WTC11 (cell line): Measurements from ENCODE around the gene ATF6B. TPM values are rescaled to one million over a fixed set of nuclear protein-coding genes. Genes with fewer than 3 reads are reported as not detected.
A peak's percentile ranks its signal among the peaks of the same experiment; 100 is the strongest.

ENCODE experiments used
- ATAC-seq: fragments of 200-7000 bp; cut with Tn5 transposase; 2 replicates; pipeline ENCODE4 v1.10.0; 2021; ENCODE audit warnings: mild to moderate bottlenecking, moderate library complexity
- CTCF ChIA-PET: fragments of 300-600 bp; sonication (Branson Sonifier 250); formaldehyde crosslinking; loops from one replicate; lab custom pipeline; 2021; ENCODE audit warnings: antibody characterized with exemption; lab: Charles Lee
- POLR2A ChIA-PET: fragments of 350-600 bp; sonication (Branson Sonifier 250); formaldehyde crosslinking; loops from one replicate; lab custom pipeline; 2021; ENCODE audit warnings: antibody characterized with exemption; lab: Charles Lee
- DNase-seq: peaks from one replicate; pipeline ENCODE4 v3.0.0; 2021; ENCODE audit warnings: low spot score
- H3K27ac Mint-ChIP-seq: 2 replicates; pipeline ENCODE4 v1.8.0; 2021; ENCODE audit warnings: mixed read lengths
- H3K27me3 Mint-ChIP-seq: 2 replicates; pipeline ENCODE4 v1.8.0; 2021; ENCODE audit warnings: low read depth, mild to moderate bottlenecking, moderate library complexity, mixed read lengths
- H3K36me3 Mint-ChIP-seq: 2 replicates; pipeline ENCODE4 v1.8.0; 2021; ENCODE audit warnings: mixed read lengths
- H3K4me1 Mint-ChIP-seq: 2 replicates; pipeline ENCODE4 v1.8.0; 2022; ENCODE audit warnings: mixed read lengths
- H3K4me3 Mint-ChIP-seq: 2 replicates; pipeline ENCODE4 v1.8.0; 2021; ENCODE audit warnings: mild to moderate bottlenecking, moderate library complexity, mixed read lengths
- H3K9me3 Mint-ChIP-seq: 2 replicates; pipeline ENCODE4 v1.8.0; 2021; ENCODE audit warnings: mixed read lengths
- CREM ChIP-seq: sonication (generic); formaldehyde crosslinking; IDR thresholded peaks from 2 replicates; pipeline ENCODE4 v1.8.1; 2022; ENCODE audit warnings: mild to moderate bottlenecking, missing genetic modification reagents, moderate library complexity
- ERG ChIP-seq: fragments of 250-450 bp; sonication (Bioruptor Pico); IDR thresholded peaks from 2 replicates; pipeline ENCODE4 v1.8.0; 2021; ENCODE audit warnings: mild to moderate bottlenecking
- ETV6 ChIP-seq: sonication (generic); formaldehyde crosslinking; IDR thresholded peaks from 2 replicates; pipeline ENCODE4 v1.8.1; 2022; ENCODE audit warnings: mild to moderate bottlenecking, missing genetic modification reagents
- FOXJ3 ChIP-seq: sonication (generic); formaldehyde crosslinking; IDR thresholded peaks from 2 replicates; pipeline ENCODE4 v1.9.0; 2021; ENCODE audit warnings: missing genetic modification reagents, mild to moderate bottlenecking, borderline replicate concordance
- FOXP1 ChIP-seq: sonication (generic); formaldehyde crosslinking; IDR thresholded peaks from 2 replicates; pipeline ENCODE4 v1.8.0; 2022; ENCODE audit warnings: missing genetic modification reagents, mild to moderate bottlenecking, moderate library complexity, borderline replicate concordance
- HMGA2 ChIP-seq: fragments of 250-450 bp; sonication (Bioruptor Pico); IDR thresholded peaks from 2 replicates; pipeline ENCODE4 v1.4.0; 2021; ENCODE audit warnings: mild to moderate bottlenecking, moderate library complexity
- JAZF1 ChIP-seq: fragments of 250-450 bp; sonication (Bioruptor Pico); IDR thresholded peaks from 2 replicates; pipeline ENCODE4 v1.9.0; 2021; ENCODE audit warnings: moderate library complexity, mild to moderate bottlenecking, inconsistent platforms
- MXD4 ChIP-seq: fragments of 250-450 bp; sonication (Bioruptor Pico); IDR thresholded peaks from 2 replicates; pipeline ENCODE4 v1.8.0; 2021; ENCODE audit warnings: mild to moderate bottlenecking, moderate library complexity, borderline replicate concordance
- MYBL2 ChIP-seq: sonication (generic); formaldehyde crosslinking; IDR thresholded peaks from 2 replicates; pipeline ENCODE4 v1.8.1; 2023; ENCODE audit warnings: mild to moderate bottlenecking, moderate library complexity, missing genetic modification reagents
- NFYB ChIP-seq: sonication (generic); formaldehyde crosslinking; conservative IDR thresholded peaks from 2 replicates; pipeline ENCODE4 v1.8.0; 2022; ENCODE audit warnings: low read depth, missing genetic modification reagents
- NR2C2 ChIP-seq: sonication (generic); formaldehyde crosslinking; IDR thresholded peaks from 2 replicates; pipeline ENCODE4 v1.8.0; 2022; ENCODE audit warnings: mild to moderate bottlenecking, missing genetic modification reagents
- PREB ChIP-seq: sonication (generic); formaldehyde crosslinking; IDR thresholded peaks from 2 replicates; pipeline ENCODE4 v1.8.1; 2022; ENCODE audit warnings: mild to moderate bottlenecking, missing genetic modification reagents, moderate library complexity, borderline replicate concordance
- RORB ChIP-seq: fragments of 250-450 bp; sonication (Bioruptor Pico); IDR thresholded peaks from 2 replicates; pipeline ENCODE4 v1.9.0; 2021; ENCODE audit warnings: mild to moderate bottlenecking
- SOX15 ChIP-seq: fragments of 250-450 bp; sonication (Bioruptor Pico); IDR thresholded peaks from 2 replicates; pipeline ENCODE4 v1.9.0; 2021; ENCODE audit warnings: mild to moderate bottlenecking
- USF1 ChIP-seq: sonication (generic); formaldehyde crosslinking; IDR thresholded peaks from 2 replicates; pipeline ENCODE4 v1.8.0; 2022; ENCODE audit warnings: mild to moderate bottlenecking, missing genetic modification reagents
- ZBTB21 ChIP-seq: sonication (generic); formaldehyde crosslinking; IDR thresholded peaks from 2 replicates; pipeline ENCODE4 v1.8.1; 2023; ENCODE audit warnings: mild to moderate bottlenecking, missing genetic modification reagents, borderline replicate concordance
- ZMAT4 ChIP-seq: fragments of 250-450 bp; sonication (Bioruptor Pico); IDR thresholded peaks from 2 replicates; pipeline ENCODE4 v1.9.0; 2021; ENCODE audit warnings: mild to moderate bottlenecking
- ZNF138 ChIP-seq: sonication (generic); formaldehyde crosslinking; conservative IDR thresholded peaks from 2 replicates; pipeline ENCODE4 v1.8.1; 2022; ENCODE audit warnings: mild to moderate bottlenecking, moderate library complexity, missing genetic modification reagents
- ZNF532 ChIP-seq: fragments of 250-450 bp; sonication (Bioruptor Pico); IDR thresholded peaks from 2 replicates; pipeline ENCODE4 v1.9.0; 2021; ENCODE audit warnings: mild to moderate bottlenecking, borderline replicate concordance
- total RNA-seq: library from RNA; stranded (reverse); gene quantifications from 3 replicates; pipeline ENCODE4 v1.2.3, GENCODE V29; 2021
- TF ChIP-seq, protein P1 (sequence below): sonication (generic); formaldehyde crosslinking; IDR thresholded peaks from 2 replicates; pipeline ENCODE4 v1.8.0; 2022; ENCODE audit warnings: missing genetic modification reagents
- TF ChIP-seq, protein P2 (sequence below): fragments of 200-600 bp; IDR thresholded peaks from 2 replicates; pipeline ENCODE4 v1.8.0; 2022; ENCODE audit warnings: antibody characterized with exemption
- TF ChIP-seq, protein P3 (sequence below): sonication (generic); formaldehyde crosslinking; conservative IDR thresholded peaks from 2 replicates; pipeline ENCODE4 v1.8.1; 2022; ENCODE audit warnings: mild to moderate bottlenecking, missing genetic modification reagents

ATF6B gene
- total RNA-seq, 1 experiment from 2014 or later = 47.5 TPM

DNA sequence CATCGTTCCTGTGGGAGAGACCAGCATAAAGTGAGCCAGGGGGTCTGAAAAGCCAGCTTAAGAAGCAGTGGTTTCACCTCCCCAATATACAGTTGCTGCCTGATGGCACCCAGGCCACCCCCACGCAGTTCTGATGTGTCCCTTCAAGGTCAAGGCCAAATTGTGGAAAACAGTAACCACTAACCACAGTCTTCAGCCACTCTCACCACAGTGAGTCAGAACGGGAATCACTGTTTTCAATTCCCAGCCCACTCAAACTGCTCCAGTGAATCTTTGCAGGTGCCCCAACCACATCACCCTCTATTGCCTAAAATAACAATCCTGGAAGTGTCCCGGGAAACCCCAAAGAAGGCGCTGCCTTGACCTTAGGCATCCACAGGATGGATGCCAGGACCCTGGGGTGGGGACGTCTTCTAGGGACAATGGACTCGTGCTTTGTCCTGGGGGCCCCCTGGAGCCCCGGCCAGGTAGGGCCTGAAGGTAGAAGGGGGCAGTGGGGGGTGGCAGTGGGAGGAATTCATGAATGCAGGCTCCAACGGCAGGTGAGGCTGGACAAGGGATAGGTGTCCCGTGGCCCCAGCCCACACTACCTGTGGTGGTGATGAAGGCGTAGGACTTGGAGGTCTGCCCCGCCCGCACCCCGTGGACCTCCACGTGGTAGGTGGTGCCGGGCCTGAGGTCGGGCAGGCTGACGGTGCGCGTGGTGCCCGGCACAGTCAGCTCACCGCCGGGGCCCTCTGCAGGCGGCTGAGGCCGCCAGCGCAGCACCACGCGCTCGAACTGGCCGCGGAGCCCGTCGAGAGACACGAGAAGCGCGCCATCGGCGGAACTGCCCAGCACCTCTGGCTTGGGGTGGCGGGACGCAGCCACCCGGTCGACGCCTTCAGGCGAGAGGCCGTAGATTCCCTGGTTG lies 41.1 kb downstream of the ATF6B start:
- peaks cover 16% of the 10 kb centered on the region for H3K4me1 Mint-ChIP-seq
- H3K9me3 Mint-ChIP-seq = no peaks in the 10 kb centered on the region
- ChIA-PET CTCF (interaction anchor here (0.5 to 3.3 kb wide), 18 partner anchors 10 to 991 kb away, joined by 3 to 38 read pairs (median 6); partner anchors contain the start of gene ATF6B), POLR2A (interaction anchor here (0.6 kb wide), 1 partner anchor 44 kb away, joined by 9 read pairs; no protein-coding TSS in a partner anchor)
- DNase-seq (no peak), ATAC-seq (peak; percentile 45)
- H3K36me3 Mint-ChIP-seq = no peaks in the 10 kb centered on the region
- no peak overlapping the region for H3K27ac Mint-ChIP-seq
- peaks cover 13% of the 10 kb centered on the region for H3K27me3 Mint-ChIP-seq
- peak overlapping the region; percentile 55 for H3K4me3 Mint-ChIP-seq
- TF ChIP-seq FOXJ3 (no peak), JAZF1 (no peak), NR2C2 (CRISPR knock-in tag) (0 out of 2 replicates have a peak, but pooled peaks have one; percentile 47), FOXP1 (CRISPR knock-in tag) (peak; percentile 96; the same call in 1 of the 2 replicates), MYBL2 (CRISPR knock-in tag) (peak; percentile 27; the same call in 1 of the 2 replicates), ZMAT4 (CRISPR knock-in tag) (no peak), RORB (CRISPR knock-in tag) (no peak), ZNF138 (CRISPR knock-in tag) (no peak), PREB (CRISPR knock-in tag) (0 out of 2 replicates have a peak, but pooled peaks have one; percentile 47), ETV6 (CRISPR knock-in tag) (peak; percentile 64; the same call in 1 of the 2 replicates), NFYB (CRISPR knock-in tag) (no peak), MXD4 (CRISPR knock-in tag) (no peak), ZBTB21 (CRISPR knock-in tag) (no peak), HMGA2 (CRISPR knock-in tag) (no peak), SOX15 (CRISPR knock-in tag) (no peak), ERG (CRISPR knock-in tag) (no peak), USF1 (CRISPR knock-in tag) (peak; percentile 65; the same call in 1 of the 2 replicates), CREM (CRISPR knock-in tag) (no peak), ZNF532 (no peak)
- TF ChIP-seq, protein P1, sequence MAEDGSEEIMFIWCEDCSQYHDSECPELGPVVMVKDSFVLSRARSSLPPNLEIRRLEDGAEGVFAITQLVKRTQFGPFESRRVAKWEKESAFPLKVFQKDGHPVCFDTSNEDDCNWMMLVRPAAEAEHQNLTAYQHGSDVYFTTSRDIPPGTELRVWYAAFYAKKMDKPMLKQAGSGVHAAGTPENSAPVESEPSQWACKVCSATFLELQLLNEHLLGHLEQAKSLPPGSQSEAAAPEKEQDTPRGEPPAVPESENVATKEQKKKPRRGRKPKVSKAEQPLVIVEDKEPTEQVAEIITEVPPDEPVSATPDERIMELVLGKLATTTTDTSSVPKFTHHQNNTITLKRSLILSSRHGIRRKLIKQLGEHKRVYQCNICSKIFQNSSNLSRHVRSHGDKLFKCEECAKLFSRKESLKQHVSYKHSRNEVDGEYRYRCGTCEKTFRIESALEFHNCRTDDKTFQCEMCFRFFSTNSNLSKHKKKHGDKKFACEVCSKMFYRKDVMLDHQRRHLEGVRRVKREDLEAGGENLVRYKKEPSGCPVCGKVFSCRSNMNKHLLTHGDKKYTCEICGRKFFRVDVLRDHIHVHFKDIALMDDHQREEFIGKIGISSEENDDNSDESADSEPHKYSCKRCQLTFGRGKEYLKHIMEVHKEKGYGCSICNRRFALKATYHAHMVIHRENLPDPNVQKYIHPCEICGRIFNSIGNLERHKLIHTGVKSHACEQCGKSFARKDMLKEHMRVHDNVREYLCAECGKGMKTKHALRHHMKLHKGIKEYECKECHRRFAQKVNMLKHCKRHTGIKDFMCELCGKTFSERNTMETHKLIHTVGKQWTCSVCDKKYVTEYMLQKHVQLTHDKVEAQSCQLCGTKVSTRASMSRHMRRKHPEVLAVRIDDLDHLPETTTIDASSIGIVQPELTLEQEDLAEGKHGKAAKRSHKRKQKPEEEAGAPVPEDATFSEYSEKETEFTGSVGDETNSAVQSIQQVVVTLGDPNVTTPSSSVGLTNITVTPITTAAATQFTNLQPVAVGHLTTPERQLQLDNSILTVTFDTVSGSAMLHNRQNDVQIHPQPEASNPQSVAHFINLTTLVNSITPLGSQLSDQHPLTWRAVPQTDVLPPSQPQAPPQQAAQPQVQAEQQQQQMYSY = no peak; the same call in 1 of the 2 replicates
- TF ChIP-seq, protein P2, sequence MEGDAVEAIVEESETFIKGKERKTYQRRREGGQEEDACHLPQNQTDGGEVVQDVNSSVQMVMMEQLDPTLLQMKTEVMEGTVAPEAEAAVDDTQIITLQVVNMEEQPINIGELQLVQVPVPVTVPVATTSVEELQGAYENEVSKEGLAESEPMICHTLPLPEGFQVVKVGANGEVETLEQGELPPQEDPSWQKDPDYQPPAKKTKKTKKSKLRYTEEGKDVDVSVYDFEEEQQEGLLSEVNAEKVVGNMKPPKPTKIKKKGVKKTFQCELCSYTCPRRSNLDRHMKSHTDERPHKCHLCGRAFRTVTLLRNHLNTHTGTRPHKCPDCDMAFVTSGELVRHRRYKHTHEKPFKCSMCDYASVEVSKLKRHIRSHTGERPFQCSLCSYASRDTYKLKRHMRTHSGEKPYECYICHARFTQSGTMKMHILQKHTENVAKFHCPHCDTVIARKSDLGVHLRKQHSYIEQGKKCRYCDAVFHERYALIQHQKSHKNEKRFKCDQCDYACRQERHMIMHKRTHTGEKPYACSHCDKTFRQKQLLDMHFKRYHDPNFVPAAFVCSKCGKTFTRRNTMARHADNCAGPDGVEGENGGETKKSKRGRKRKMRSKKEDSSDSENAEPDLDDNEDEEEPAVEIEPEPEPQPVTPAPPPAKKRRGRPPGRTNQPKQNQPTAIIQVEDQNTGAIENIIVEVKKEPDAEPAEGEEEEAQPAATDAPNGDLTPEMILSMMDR = no peak
- TF ChIP-seq, protein P3, sequence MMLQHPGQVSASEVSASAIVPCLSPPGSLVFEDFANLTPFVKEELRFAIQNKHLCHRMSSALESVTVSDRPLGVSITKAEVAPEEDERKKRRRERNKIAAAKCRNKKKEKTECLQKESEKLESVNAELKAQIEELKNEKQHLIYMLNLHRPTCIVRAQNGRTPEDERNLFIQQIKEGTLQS (CRISPR knock-in tag) = peak; percentile 65; the same call in 1 of the 2 replicates
